Calu3 (cell line): Measurements from ENCODE around the gene PCNX1. TPM values are rescaled to one million over a fixed set of nuclear protein-coding genes. Genes with fewer than 3 reads are reported as not detected.
"Not testable (repeated sequence)": the region's sequence is repeated elsewhere in the genome, so short reads cannot be mapped to it uniquely, and the experiment has no call there.

Source experiments
- BruUV-seq: library from RNA; stranded (reverse); fragments of 400-500 nt; replicated peaks from 2 replicates; lab custom pipeline; 2021; lab: Mats Ljungman, UMichigan
- CTCF ChIA-PET: fragments of 300-600 bp; sonication (Branson Sonifier 250); formaldehyde crosslinking; loops from one replicate; lab custom pipeline; 2022; ENCODE audit warnings: antibody characterized with exemption; lab: Charles Lee
- DNase-seq: peaks from one replicate; pipeline ENCODE4 v3.0.0; 2022
- H3K27ac Mint-ChIP-seq: one replicate; pipeline ENCODE4 v1.8.0; 2022; ENCODE audit warnings: mixed read lengths; ENCODE audit not compliant: unreplicated experiment
- H3K27me3 Mint-ChIP-seq: one replicate; pipeline ENCODE4 v1.8.0; 2022; ENCODE audit warnings: mixed read lengths; ENCODE audit not compliant: unreplicated experiment
- H3K36me3 Mint-ChIP-seq: one replicate; pipeline ENCODE4 v1.8.0; 2022; ENCODE audit warnings: mild to moderate bottlenecking, moderate library complexity, mixed read lengths; ENCODE audit not compliant: insufficient read depth, unreplicated experiment
- H3K4me1 Mint-ChIP-seq: one replicate; pipeline ENCODE4 v1.8.0; 2022; ENCODE audit warnings: mild to moderate bottlenecking, low read depth, mixed read lengths; ENCODE audit not compliant: unreplicated experiment
- H3K4me3 Mint-ChIP-seq: one replicate; pipeline ENCODE4 v1.8.0; 2022; ENCODE audit warnings: mild to moderate bottlenecking, low read depth, moderate library complexity, mixed read lengths; ENCODE audit not compliant: unreplicated experiment
- H3K9me3 Mint-ChIP-seq: one replicate; pipeline ENCODE4 v1.8.0; 2022; ENCODE audit warnings: low read depth, mixed read lengths; ENCODE audit not compliant: unreplicated experiment
- intact Hi-C: fragments of 100-400 bp; cut with micrococcal nuclease; formaldehyde crosslinking; loops from one replicate; pipeline ENCODE4 v1.10.0; 2022; ENCODE audit not compliant: unreplicated experiment
- total RNA-seq: library from RNA; stranded (reverse); gene quantifications from 2 replicates; pipeline ENCODE4 v1.2.3, GENCODE V29; 2022
- TF ChIP-seq, protein P1 (sequence below): fragments of 200-600 bp; IDR thresholded peaks from one replicate; pipeline ENCODE4 v1.8.0; 2022; ENCODE audit warnings: antibody characterized with exemption; ENCODE audit not compliant: unreplicated experiment

The PCNX1 gene
- total RNA-seq, 1 experiment from 2014 or later, result 34.1 TPM

DNA sequence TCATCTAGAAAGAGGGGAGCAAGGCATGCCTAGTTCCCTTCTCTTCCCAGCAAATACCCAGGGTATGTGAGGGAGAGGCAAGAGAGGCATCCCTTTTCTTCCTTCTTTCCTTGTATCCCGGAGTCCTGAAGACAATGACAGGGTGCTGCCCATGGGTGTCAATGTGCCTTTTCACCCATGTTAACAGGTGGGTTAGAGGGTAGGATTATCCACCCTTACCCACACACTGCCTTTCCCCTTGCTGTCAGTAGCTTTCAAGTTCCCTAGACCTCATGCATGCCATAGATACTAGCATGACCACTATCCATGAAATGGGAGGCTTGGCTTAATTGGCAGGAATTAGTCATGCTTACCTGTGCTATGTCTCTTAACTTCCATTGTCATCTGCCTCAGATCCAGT, 36.3 kb upstream of the PCNX1 start:
- intact Hi-C loops, result no loop called here
- no peak overlapping the region for H3K4me3 Mint-ChIP-seq
- H3K4me1 Mint-ChIP-seq, result no peaks in the 10 kb centered on the region
- no peak overlapping the region for H3K27ac Mint-ChIP-seq
- H3K9me3 Mint-ChIP-seq, result no peaks in the 10 kb centered on the region
- no TSS peak for BruUV-seq
- no peaks in the 10 kb centered on the region for H3K36me3 Mint-ChIP-seq
- TF ChIP-seq, protein P1, sequence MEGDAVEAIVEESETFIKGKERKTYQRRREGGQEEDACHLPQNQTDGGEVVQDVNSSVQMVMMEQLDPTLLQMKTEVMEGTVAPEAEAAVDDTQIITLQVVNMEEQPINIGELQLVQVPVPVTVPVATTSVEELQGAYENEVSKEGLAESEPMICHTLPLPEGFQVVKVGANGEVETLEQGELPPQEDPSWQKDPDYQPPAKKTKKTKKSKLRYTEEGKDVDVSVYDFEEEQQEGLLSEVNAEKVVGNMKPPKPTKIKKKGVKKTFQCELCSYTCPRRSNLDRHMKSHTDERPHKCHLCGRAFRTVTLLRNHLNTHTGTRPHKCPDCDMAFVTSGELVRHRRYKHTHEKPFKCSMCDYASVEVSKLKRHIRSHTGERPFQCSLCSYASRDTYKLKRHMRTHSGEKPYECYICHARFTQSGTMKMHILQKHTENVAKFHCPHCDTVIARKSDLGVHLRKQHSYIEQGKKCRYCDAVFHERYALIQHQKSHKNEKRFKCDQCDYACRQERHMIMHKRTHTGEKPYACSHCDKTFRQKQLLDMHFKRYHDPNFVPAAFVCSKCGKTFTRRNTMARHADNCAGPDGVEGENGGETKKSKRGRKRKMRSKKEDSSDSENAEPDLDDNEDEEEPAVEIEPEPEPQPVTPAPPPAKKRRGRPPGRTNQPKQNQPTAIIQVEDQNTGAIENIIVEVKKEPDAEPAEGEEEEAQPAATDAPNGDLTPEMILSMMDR, result no peak
- DNase-seq, result no peak
- H3K27me3 Mint-ChIP-seq, result no peaks in the 10 kb centered on the region
- CTCF ChIA-PET, result no interaction called here

DNA sequence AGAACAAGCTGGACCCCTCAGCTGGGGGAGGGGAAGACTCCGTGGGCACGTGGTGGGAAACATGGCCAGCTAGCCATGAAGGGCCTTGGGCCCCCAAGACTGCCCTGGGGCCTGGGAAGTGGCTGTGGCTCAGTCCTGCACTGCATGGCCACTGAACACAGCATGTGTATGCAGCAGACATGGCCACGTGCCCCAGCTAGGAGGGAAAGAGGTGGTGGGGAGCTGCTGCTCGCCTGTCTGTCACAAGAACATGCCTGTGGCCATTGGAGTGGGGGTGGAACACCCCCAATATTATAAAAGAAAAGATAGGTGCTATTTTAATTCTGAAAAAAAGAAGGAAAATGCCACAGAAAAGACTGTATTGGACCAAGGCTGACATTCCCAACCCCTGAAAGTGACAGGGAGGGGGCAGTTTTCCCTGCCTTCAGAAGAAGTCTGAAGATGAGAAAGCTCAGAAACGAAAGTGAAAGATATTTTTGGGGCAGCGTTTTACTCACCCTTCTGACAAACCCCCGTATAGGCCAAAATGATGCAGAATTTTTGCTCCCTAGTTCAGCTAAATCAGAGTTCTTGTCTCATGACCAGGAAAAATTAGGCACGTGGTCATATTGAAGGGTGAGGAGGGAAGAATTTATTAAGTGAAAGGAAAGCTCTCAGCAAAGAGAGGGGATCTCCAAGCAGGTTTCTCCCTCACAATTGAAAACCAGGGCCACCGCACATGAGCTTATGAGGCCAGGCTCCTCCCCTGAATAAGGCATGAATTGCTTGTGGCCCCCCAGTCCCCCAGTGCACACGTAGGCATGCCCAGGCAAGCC, 35.2 kb upstream of the PCNX1 start:
- no peak overlapping the region for H3K27ac Mint-ChIP-seq
- no peaks in the 10 kb centered on the region for H3K36me3 Mint-ChIP-seq
- H3K4me3 Mint-ChIP-seq, result no peak overlapping the region
- TF ChIP-seq, protein P1, result no peak
- DNase-seq, result no peak
- H3K27me3 Mint-ChIP-seq, result no peaks in the 10 kb centered on the region
- H3K9me3 Mint-ChIP-seq, result no peaks in the 10 kb centered on the region
- BruUV-seq, result no TSS peak
- intact Hi-C loops, result no loop called here
- CTCF ChIA-PET, result interaction anchor here (0.7 to 0.8 kb wide), 2 partner anchors 49 to 347 kb away, joined by 3 to 10 read pairs; no protein-coding TSS in a partner anchor
- H3K4me1 Mint-ChIP-seq, result no peaks in the 10 kb centered on the region

- H3K27ac Mint-ChIP-seq, result no peak overlapping the region
- no peaks in the 10 kb centered on the region for H3K36me3 Mint-ChIP-seq
- CTCF ChIA-PET, result no interaction called here
- TF ChIP-seq, protein P1, result no peak
- DNase-seq, result no peak
- H3K4me1 Mint-ChIP-seq, result no peaks in the 10 kb centered on the region
- intact Hi-C loops, result no loop called here
- no peaks in the 10 kb centered on the region for H3K9me3 Mint-ChIP-seq
- no TSS peak for BruUV-seq
- no peak overlapping the region for H3K4me3 Mint-ChIP-seq
- no peaks in the 10 kb centered on the region for H3K27me3 Mint-ChIP-seq
Observed at GRCh38 chr14:70872678-70873020, 34.6 kb upstream of the PCNX1 start.

DNA sequence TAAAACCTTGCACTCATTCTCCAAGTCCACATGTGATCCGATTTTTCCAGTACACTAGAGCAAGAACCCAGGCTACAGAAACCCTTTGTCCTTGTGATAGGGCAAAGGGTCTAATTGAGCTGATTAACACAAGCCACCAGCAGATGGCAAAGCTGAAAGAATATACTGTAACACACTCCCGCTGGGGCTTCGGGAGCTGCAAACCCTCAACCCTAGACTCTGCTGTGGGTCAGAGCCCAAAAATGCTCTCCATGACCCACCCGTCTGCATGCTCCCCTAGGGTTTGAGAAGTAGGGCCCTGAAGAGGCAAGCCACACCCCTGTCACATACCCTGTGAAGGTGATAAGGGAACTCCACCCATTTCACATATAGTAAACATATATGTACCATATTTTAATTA, 33.6 kb upstream of the PCNX1 start:
- CTCF ChIA-PET, result interaction anchor here (1.0 kb wide), 1 partner anchor 99 kb away, joined by 5 read pairs; no protein-coding TSS in a partner anchor
- intact Hi-C loops, result no loop called here
- TF ChIP-seq, protein P1, result no peak
- H3K4me1 Mint-ChIP-seq, result no peaks in the 10 kb centered on the region
- no peaks in the 10 kb centered on the region for H3K9me3 Mint-ChIP-seq
- H3K4me3 Mint-ChIP-seq, result no peak overlapping the region
- no peak overlapping the region for H3K27ac Mint-ChIP-seq
- BruUV-seq, result no TSS peak
- no peak for DNase-seq
- H3K36me3 Mint-ChIP-seq, result no peaks in the 10 kb centered on the region
- H3K27me3 Mint-ChIP-seq, result no peaks in the 10 kb centered on the region

GRCh38 chr14:70875811-70876460, 31.3 kb upstream of the PCNX1 start:
- BruUV-seq, H3K4me3 Mint-ChIP-seq, DNase-seq, intact Hi-C loops, H3K27ac Mint-ChIP-seq, H3K27me3 Mint-ChIP-seq, H3K4me1 Mint-ChIP-seq, CTCF ChIA-PET, H3K36me3 Mint-ChIP-seq, H3K9me3 Mint-ChIP-seq: not testable (repeated sequence)
